SK-N-SH (cell line): ENCODE data around the gene ZDHHC14.

ENCODE experiments used
- CTCF ChIP-seq: fragments of 200-600 bp; sonication (generic); IDR thresholded peaks from 2 replicates; pipeline ENCODE4 v1.6.1; 2017; ENCODE audit warnings: antibody characterized with exemption, mild to moderate bottlenecking, moderate library complexity
- EP300 ChIP-seq, 2 experiments: IDR thresholded peaks; 2 replicates each; pipeline versions ENCODE4 v1.4.0 to v1.6.1; 2012; ENCODE audit warnings: borderline replicate concordance in 1 of 2, low read depth in 1 of 2, low read length in 1 of 2
- GATA2 ChIP-seq: sonication (generic); formaldehyde crosslinking; IDR thresholded peaks from 2 replicates; pipeline ENCODE4 v1.5.0; 2020; ENCODE audit warnings: mild to moderate bottlenecking, missing genetic modification reagents
- JUND ChIP-seq: IDR thresholded peaks from 2 replicates; pipeline ENCODE4 v1.4.0; 2012
- MAX ChIP-seq: IDR thresholded peaks from 2 replicates; pipeline ENCODE4 v1.4.0; 2012; ENCODE audit warnings: low read depth
- MXI1 ChIP-seq: IDR thresholded peaks from 2 replicates; pipeline ENCODE4 v1.6.1; 2012; ENCODE audit warnings: mild to moderate bottlenecking, low read depth, low read length, improper control_type of control experiment
- PBX3 ChIP-seq: IDR thresholded peaks from 2 replicates; pipeline ENCODE4; 2012
- POLR2AphosphoS5 ChIP-seq: IDR thresholded peaks from 2 replicates; pipeline ENCODE4 v1.6.1; 2012; ENCODE audit warnings: low read depth, low read length
- RCOR1 ChIP-seq: fragments of 150-350 bp; IDR thresholded peaks from 2 replicates; pipeline ENCODE4 v1.6.1; 2017; ENCODE audit warnings: antibody characterized with exemption, low read length
- REST ChIP-seq: IDR thresholded peaks from 2 replicates; pipeline ENCODE4 v1.6.1; 2012; ENCODE audit warnings: mild to moderate bottlenecking, low read depth, low read length, moderate library complexity
- RFX5 ChIP-seq: IDR thresholded peaks from 2 replicates; pipeline ENCODE4 v1.6.1; 2012; ENCODE audit warnings: mild to moderate bottlenecking, improper control_type of control experiment, low read length
- TEAD4 ChIP-seq: IDR thresholded peaks from 2 replicates; pipeline ENCODE4 v1.4.0; 2012; ENCODE audit warnings: mild to moderate bottlenecking, borderline replicate concordance; ENCODE audit not compliant: insufficient read depth
- USF2 ChIP-seq: fragments of 150-350 bp; IDR thresholded peaks from 2 replicates; pipeline ENCODE4 v1.6.1; 2017; ENCODE audit warnings: antibody characterized with exemption, low read length, low read depth, borderline replicate concordance

GRCh38 chr6:157517601-157518359 lies 136.8 kb downstream of the ZDHHC14 start:
- no peak for TF ChIP-seq JUND
- TF ChIP-seq POLR2AphosphoS5 = no peak
- no peak for TF ChIP-seq CTCF
- no peak for TF ChIP-seq PBX3
- no peak for TF ChIP-seq MAX
- no peak for TF ChIP-seq USF2
- TF ChIP-seq MXI1 = no peak
- TF ChIP-seq REST = no peak
- TF ChIP-seq RFX5 = no peak
- no peak for TF ChIP-seq EP300 (IDR thresholded peaks at IDR 0.05; ENCODE audit: borderline replicate concordance in 1 of 2, low read depth in 1 of 2, low read length in 1 of 2)
- no peak for TF ChIP-seq TEAD4
- no peak for TF ChIP-seq GATA2
- no peak for TF ChIP-seq RCOR1
